ENCODE results near the gene SLC35B2. TPM values are rescaled to one million over a fixed set of nuclear protein-coding genes. Genes with fewer than 3 reads are reported as not detected.

SLC35B2 gene
- total RNA-seq, 1 experiment from 2014 or later, result 28.9 TPM

GRCh38 chr6:44243345-44243744 is 14.0 kb downstream of the SLC35B2 start (continued):
- no peak for TF ChIP-seq ATF6 (CRISPR knock-in tag; IDR thresholded peaks at IDR 0.05)
- TF ChIP-seq RELA (CRISPR knock-in tag; IDR thresholded peaks at IDR 0.05; ENCODE audit: borderline replicate concordance), result no peak
- no peak for TF ChIP-seq HMGA2 (CRISPR knock-in tag; IDR thresholded peaks at IDR 0.05)
- no peak for TF ChIP-seq JUN (CRISPR knock-in tag; IDR thresholded peaks at IDR 0.05)
- no peak for TF ChIP-seq E2F5 (CRISPR knock-in tag; IDR thresholded peaks at IDR 0.05)
- no peak for TF ChIP-seq ATF1 (CRISPR knock-in tag; IDR thresholded peaks at IDR 0.05)
- TF ChIP-seq ZNF121 (CRISPR knock-in tag; IDR thresholded peaks at IDR 0.05), result no peak

GRCh38 chr6:44238687-44239350 is 18.5 kb downstream of the SLC35B2 start:
- H3K9me3 Mint-ChIP-seq, result no peaks in the 10 kb centered on the region
- POLR2A ChIA-PET, result interaction anchor here (1.8 kb wide), 1 partner anchor 8 kb away, joined by 21 read pairs; the partner anchor contains the start of gene HSP90AB1
- peaks cover 38% of the 10 kb centered on the region for H3K4me1 Mint-ChIP-seq
- ATAC-seq (no peak), DNase-seq (ENCODE audit: low spot score) (no peak)
- no peak overlapping the region for H3K27ac Mint-ChIP-seq
- peaks cover 30% of the 10 kb centered on the region for H3K27me3 Mint-ChIP-seq (ENCODE audit: low read depth)
- peaks cover 12% of the 10 kb centered on the region for H3K36me3 Mint-ChIP-seq
- TF ChIP-seq PREB (CRISPR knock-in tag; IDR thresholded peaks at IDR 0.05; ENCODE audit: borderline replicate concordance), result no peak
- no peak for TF ChIP-seq ETV6 (CRISPR knock-in tag; IDR thresholded peaks at IDR 0.05)
- no peak for TF ChIP-seq IRF1 (CRISPR knock-in tag; IDR thresholded peaks at IDR 0.05)
- no peak for TF ChIP-seq ELF4 (CRISPR knock-in tag; IDR thresholded peaks at IDR 0.05; ENCODE audit: low read depth)
- TF ChIP-seq AFF4 (CRISPR knock-in tag; IDR thresholded peaks at IDR 0.05; ENCODE audit: borderline replicate concordance), result no peak
- no peak for TF ChIP-seq ZNF232 (CRISPR knock-in tag; IDR thresholded peaks at IDR 0.05)
- no peak for TF ChIP-seq ZNF281 (CRISPR knock-in tag; IDR thresholded peaks at IDR 0.05)
- no peak for TF ChIP-seq ATF2 (CRISPR knock-in tag; IDR thresholded peaks at IDR 0.05; ENCODE audit: borderline replicate concordance, low read depth)
- CTCF ChIA-PET, result interaction anchor here (6.3 kb wide), 1 partner anchor 15 kb away, joined by 174 read pairs; the partner anchor contains the start of gene SLC29A1
- peak overlapping the region; percentile 78 for H3K4me3 Mint-ChIP-seq
